Aorta (tissue), 5 donors: ENCODE results near the gene NFATC3. TPM values are rescaled to one million over a fixed set of nuclear protein-coding genes. Genes with fewer than 3 reads are reported as not detected.
"Not testable (repeated sequence)": the region's sequence is repeated elsewhere in the genome, so short reads cannot be mapped to it uniquely, and the experiment has no call there.

Source experiments
- ATAC-seq: fragments of 200-7000 bp; cut with Tn5 transposase; one replicate; pipeline ENCODE4 v1.9.1; 2022; ENCODE audit warnings: moderate library complexity; ENCODE audit not compliant: low FRiP score
- DNase-seq, 2 donors: peaks; one replicate each; pipeline ENCODE4 v3.0.0-alpha.2; 2020
- H3K27ac ChIP-seq, 2 donors: one replicate each; pipeline ENCODE4 v1.5.1; 2013; ENCODE audit warnings: low read length in 2 of 2, mild to moderate bottlenecking in 2 of 2, moderate library complexity in 2 of 2, control low read depth in 1 of 2, inconsistent platforms in 1 of 2, low read depth in 1 of 2
- H3K27me3 ChIP-seq, 2 donors: one replicate each; pipeline ENCODE4 v1.6.1; 2013; ENCODE audit warnings: control low read depth in 1 of 2, low read length in 1 of 2, mild to moderate bottlenecking in 1 of 2, moderate library complexity in 1 of 2; ENCODE audit not compliant: insufficient read depth in 2 of 2, control insufficient read depth in 1 of 2
- H3K36me3 ChIP-seq, 2 donors: one replicate each; pipeline ENCODE4 v1.6.1; 2013; ENCODE audit warnings: control low read depth in 1 of 2, low read length in 1 of 2, mild to moderate bottlenecking in 1 of 2; ENCODE audit not compliant: insufficient read depth in 2 of 2, control insufficient read depth in 1 of 2
- H3K4me1 ChIP-seq, 2 donors: one replicate each; pipeline ENCODE4 v1.6.1; 2013; ENCODE audit warnings: low read length in 2 of 2, control low read depth in 1 of 2, mild to moderate bottlenecking in 1 of 2, moderate library complexity in 1 of 2; ENCODE audit not compliant: insufficient read depth in 2 of 2, control insufficient read depth in 1 of 2
- H3K4me3 ChIP-seq, 2 donors: one replicate each; pipeline ENCODE4 v1.5.1; 2013; ENCODE audit warnings: low read length in 2 of 2, control low read depth in 1 of 2, mild to moderate bottlenecking in 1 of 2
- H3K9me3 ChIP-seq: one replicate; pipeline ENCODE4 v1.6.1; 2013; ENCODE audit warnings: mild to moderate bottlenecking, low read length; ENCODE audit not compliant: control insufficient read depth
- WGBS, 2 donors: extraction: QIAGEN DNeasy Blood & Tissue Kit; methylation state at CpG; one replicate each; pipeline ENCODE4 v1.1.7; 2013; 5-methylcytosine and 5-hydroxymethylcytosine counted together
- intact Hi-C, 2 donors: fragments of 100-400 bp; cut with DNase I; formaldehyde crosslinking; loops; one replicate each; pipeline versions ENCODE4 v1.14.2 to v1.15.0; 2022
- polyA plus RNA-seq, 2 donors: library from polyadenylated mRNA; stranded (reverse); fragments of 200-250 nt; gene quantifications; one replicate each; pipeline ENCODE4 v1.2.3, GENCODE V29; 2013
- total RNA-seq, 2 donors: library from RNA; stranded (reverse); fragmentation: NEBNext Ultra II Directional; extraction: Animal tissue kit (Norgen Biotek cat#: 25700); gene quantifications; one replicate each; pipeline ENCODE4 v1.2.1, GENCODE V29; 2021
- donor health status: healthy with polysubstance abuse.
- donor health status: Bipolar disorder and iron deficiency.
- donor health status: DM: no; HTN: no; CAD: no.
- donor health status: DM: no; HTN: no; CAD: no.
- donor health status: DM: yes; HTN: yes; CAD: no.

Gene NFATC3
- total and polyA plus RNA-seq, 4 donors: 10.3 to 48.4 (median 24.2) TPM

DNA sequence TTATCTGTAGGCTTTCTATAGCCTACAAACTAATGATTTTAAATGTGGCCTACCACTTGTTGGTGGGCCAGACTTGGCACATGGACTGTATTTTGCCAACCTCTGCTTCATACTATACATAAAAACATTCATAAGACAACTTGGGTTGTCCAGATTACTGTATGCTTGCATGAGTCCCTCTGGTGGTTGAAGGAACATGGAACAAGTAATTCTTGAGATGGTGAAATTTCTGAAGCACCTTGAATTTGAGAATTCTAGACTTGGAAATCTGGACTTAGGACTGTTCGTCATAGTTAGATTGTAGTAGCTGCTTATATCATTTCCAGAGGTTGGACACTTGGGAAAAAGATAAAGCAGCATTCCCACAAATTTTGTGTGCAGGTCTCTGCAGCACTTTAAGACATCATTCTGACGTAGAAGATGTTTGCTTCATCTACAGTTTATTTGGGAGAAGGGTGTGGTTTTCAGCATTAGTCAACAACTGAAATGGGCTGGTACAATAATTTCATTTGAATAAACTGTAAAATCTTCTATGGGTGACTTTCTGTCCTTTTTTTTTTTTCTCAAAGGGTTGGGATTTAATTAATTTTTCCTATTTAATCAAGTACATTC is 31.2 kb downstream of the NFATC3 start:
- no peaks in the 10 kb centered on the region for H3K4me1 ChIP-seq

DNA sequence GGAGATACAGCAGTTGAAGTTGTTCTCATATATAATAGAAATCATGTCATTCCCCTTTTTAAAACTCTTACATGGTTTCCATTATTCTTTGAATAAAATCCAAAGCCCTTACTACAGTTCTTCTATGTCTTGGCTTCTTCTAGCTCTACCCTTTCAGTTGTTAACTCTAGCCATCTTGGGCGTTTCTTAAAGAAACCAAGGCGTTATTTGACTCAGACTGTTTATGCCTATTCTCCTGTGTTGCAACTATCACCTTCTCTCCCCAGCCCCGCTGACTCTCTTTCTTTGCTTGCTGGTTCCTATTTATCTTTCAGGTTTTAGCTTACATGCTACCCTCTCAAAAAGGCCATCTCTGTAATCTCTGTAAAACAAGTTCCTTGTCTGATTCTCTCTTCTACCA is 32.7 kb downstream of the NFATC3 start:
- no peak for DNase-seq
- H3K27me3 ChIP-seq: no peaks in the 10 kb centered on the region
- intact Hi-C loops: no loop called here
- H3K9me3 ChIP-seq: no peaks in the 10 kb centered on the region
- H3K4me1 ChIP-seq: no peaks in the 10 kb centered on the region
- no peaks in the 10 kb centered on the region for H3K36me3 ChIP-seq
- no peak for ATAC-seq
- no peak overlapping the region for H3K4me3 ChIP-seq
- 87 to 93% methylated on average over 3 of the region's 3 CpGs for WGBS, 2 donors
- H3K27ac ChIP-seq: no peak overlapping the region

More for the DNA sequence above, 31.2 kb downstream of the NFATC3 start:
- Histone ChIP-seq H3K27ac (no peak overlapping the region), H3K9me3 (no peaks in the 10 kb centered on the region), H3K4me3 (no peak overlapping the region), H3K36me3 (no peaks in the 10 kb centered on the region), H3K27me3 (no peaks in the 10 kb centered on the region)
- no peak for ATAC-seq
- no peak for DNase-seq
- 85 to 88% methylated on average over 2 of the region's 2 CpGs for WGBS, 2 donors
- intact Hi-C loops: no loop called here

DNA sequence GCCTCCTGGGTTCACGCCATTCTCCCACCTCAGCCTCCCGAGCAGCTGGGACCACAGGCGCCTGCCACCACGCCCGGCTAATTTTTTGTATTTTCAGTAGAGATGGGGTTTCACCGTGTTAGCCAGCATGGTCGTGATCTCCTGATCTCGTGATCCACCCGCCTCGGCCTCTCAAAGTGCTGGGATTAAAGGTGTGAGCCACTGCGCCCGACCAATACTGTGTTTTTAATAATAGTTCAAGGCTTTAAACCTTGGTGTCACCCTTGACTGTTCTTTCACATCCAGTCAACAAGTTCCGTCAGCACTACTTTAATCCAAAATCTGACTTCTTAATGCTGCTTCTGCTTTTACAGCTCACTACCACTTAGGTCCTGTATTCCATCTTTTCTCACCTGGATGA is 33.8 kb downstream of the NFATC3 start:
- DNase-seq, H3K27ac ChIP-seq, ATAC-seq, H3K9me3 ChIP-seq, H3K4me3 ChIP-seq, H3K4me1 ChIP-seq, H3K27me3 ChIP-seq, intact Hi-C loops, H3K36me3 ChIP-seq: not testable (repeated sequence)
- WGBS, 2 donors: 97% methylated on average over 13 of the region's 13 CpGs

DNA sequence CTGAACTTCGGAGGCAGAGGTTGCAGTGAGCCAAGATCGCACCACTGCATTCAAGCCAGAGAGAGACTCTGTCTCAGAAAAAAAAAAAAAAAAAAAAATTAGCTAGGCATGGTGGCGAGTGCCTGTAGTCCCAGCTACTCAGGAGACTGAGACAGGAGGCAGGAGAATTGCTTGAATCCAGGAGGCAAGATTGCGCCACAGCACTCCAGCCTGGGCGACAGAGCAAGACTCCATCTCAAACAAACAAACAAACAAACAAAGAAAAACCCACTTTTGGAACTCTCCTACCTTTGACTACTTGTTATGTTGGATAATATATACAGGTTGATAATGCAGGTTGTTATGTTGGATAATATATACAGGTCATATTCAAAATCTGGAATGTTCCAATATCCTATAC is 35.3 kb downstream of the NFATC3 start:
- H3K27me3 ChIP-seq, DNase-seq, intact Hi-C loops, H3K4me1 ChIP-seq, H3K27ac ChIP-seq, H3K4me3 ChIP-seq, H3K36me3 ChIP-seq, ATAC-seq, H3K9me3 ChIP-seq: not testable (repeated sequence)
- WGBS, 2 donors: 97 to 99% methylated on average over 5 of the region's 5 CpGs

DNA sequence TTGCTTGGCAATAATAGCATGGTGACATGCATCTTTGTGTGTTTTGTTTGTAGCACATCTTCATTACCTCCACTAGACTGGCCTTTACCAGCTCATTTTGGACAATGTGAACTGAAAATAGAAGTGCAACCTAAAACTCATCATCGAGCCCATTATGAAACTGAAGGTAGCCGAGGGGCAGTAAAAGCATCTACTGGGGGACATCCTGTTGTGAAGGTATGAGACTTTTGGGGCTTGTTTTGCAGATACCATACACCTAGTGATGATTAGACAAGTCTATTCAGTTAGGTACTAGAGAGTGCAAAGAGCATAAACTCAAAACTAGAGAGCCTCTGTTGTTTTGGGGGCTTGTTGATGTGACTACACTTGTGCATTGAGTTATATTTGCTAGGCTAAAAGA is 41.2 kb downstream of the NFATC3 start:
- peaks cover 0 to 3% of the 10 kb centered on the region in 2 donors for H3K36me3 ChIP-seq
- no peak overlapping the region for H3K4me3 ChIP-seq
- H3K27me3 ChIP-seq: no peaks in the 10 kb centered on the region
- WGBS, 2 donors: 94 to 95% methylated on average over 2 of the region's 2 CpGs
- intact Hi-C loops: no loop called here
- peaks cover 0 to 3% of the 10 kb centered on the region in 2 donors for H3K4me1 ChIP-seq
- ATAC-seq: no peak
- no peak for DNase-seq
- H3K27ac ChIP-seq: no peak overlapping the region
- H3K9me3 ChIP-seq: no peaks in the 10 kb centered on the region

DNA sequence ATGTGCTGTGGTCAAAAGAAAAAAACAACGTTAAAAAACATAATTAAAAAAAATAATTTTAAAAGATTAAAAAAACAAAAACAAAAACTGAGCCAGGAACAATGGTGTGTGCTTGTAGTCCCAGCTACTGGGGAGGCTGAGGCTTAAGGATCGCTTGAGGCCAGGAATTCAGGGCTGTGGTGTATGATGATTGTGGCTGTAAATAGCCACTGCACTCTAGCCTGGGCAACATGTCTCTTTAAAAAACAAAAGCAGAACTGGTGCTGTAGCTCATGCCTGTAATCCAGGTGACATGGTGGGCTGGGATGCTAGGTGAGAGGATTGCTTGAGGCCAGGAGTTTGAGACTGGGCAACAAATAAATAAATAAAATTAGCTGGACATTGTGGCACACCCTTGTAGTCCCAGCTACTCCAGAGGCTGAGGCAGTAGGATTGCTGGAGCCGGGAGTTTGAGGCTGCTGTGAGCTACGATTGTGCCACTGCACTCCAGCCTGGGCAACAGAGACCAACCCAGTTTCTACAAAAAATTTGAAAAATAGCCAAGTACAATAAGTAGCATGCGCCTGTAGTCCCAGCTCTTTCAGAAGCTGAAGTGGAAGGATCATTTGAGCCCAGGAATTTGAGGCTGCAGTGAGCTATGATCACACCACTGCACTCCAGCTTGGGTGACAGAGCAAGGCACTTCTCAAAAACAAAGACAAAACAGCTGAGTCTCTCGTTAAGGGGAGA is 43.6 kb downstream of the NFATC3 start:
- no peak for DNase-seq
- no peak overlapping the region for H3K4me3 ChIP-seq
- intact Hi-C loops: no loop called here
- WGBS, 2 donors: 34 to 35% methylated on average over 6 of the region's 6 CpGs
- H3K27me3 ChIP-seq: no peaks in the 10 kb centered on the region
- peaks cover 0 to 3% of the 10 kb centered on the region in 2 donors for H3K4me1 ChIP-seq
- H3K27ac ChIP-seq: peak overlapping the region in 1 of 2 donors; percentile 6
- peaks cover 0 to 3% of the 10 kb centered on the region in 2 donors for H3K36me3 ChIP-seq
- ATAC-seq: peak; percentile 29
- H3K9me3 ChIP-seq: no peaks in the 10 kb centered on the region

DNA sequence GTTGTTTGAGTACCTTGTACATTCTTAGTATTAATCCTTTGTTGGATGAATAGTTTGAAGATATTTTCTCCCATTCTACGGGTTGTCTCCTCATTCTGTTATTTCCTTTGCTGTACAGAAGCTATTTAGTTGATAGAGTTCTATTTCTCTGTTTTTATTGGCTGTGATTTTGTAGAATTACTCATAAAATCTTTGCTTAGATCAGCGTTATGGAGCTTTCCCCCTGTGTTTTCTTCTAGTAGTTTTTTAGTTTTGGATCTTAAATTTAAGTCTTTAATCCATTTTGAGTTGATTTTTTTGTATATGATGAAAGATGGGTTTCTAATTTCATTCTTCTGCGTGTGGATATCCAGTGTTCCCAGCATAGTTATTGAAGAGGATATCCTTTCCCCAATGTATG is 45.4 kb downstream of the NFATC3 start:
- H3K4me3 ChIP-seq: no peak overlapping the region
- WGBS, 2 donors: 57 to 69% methylated on average over 3 of the region's 3 CpGs
- DNase-seq (no peak), ATAC-seq (no peak)
- no peaks in the 10 kb centered on the region for H3K9me3 ChIP-seq
- H3K27ac ChIP-seq: no peak overlapping the region
- no peaks in the 10 kb centered on the region for H3K27me3 ChIP-seq
- H3K36me3 ChIP-seq: peaks cover 0 to 3% of the 10 kb centered on the region in 2 donors
- intact Hi-C loops: no loop called here
- H3K4me1 ChIP-seq: peaks cover 0 to 5% of the 10 kb centered on the region in 2 donors

DNA sequence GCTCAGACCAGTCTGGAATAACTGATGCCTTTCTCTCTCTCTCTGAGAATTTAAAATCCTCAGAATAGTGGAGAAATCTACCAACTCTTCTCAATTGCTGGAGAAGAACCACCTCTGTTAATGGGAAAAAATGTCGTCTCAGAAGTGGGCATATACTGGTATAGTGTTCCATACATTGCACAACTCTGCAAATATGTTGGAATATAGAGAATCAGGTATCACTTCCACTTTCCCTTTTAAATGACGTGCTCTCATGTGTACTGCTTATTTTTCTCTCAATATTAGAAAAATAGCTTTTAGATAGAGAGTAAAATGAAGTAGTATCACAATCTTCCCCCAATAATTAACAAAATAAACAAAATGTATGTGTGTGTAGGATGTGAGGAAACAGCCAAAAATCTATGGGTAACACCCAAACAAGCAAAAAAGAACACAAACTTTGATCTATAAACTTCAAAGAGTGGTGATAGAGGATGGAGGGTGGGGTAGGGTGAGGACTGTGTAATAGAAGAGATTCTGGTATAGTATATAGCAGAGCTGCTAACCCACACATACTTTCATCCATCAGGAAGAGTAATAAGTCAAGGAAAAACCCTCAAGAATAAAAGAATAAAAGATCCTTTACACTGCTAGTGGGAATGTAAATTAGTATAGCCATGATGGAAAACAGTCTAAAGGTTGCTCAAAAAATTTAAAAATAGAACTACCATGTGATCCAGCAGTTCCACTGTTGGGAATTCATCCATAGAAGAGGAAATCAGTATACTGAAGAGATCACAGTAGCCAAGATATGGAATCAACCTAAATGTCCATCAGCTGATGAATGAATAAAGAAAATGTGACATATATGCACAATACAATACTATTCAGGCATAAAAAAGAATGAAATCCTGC is 46.9 kb downstream of the NFATC3 start:
- WGBS, 2 donors: 77 to 93% methylated on average over 2 of the region's 2 CpGs
- no peak for DNase-seq
- no peaks in the 10 kb centered on the region for H3K9me3 ChIP-seq
- no peaks in the 10 kb centered on the region for H3K27me3 ChIP-seq
- no peak overlapping the region for H3K4me3 ChIP-seq
- intact Hi-C loops: no loop called here
- ATAC-seq: no peak
- H3K4me1 ChIP-seq: peaks cover 0 to 5% of the 10 kb centered on the region in 2 donors
- no peaks in the 10 kb centered on the region for H3K36me3 ChIP-seq
- H3K27ac ChIP-seq: no peak overlapping the region
